HG03521 (cell line): ENCODE measurements around the gene VPS35L.
"Not testable (repeated sequence)": the region's sequence is repeated elsewhere in the genome, so short reads cannot be mapped to it uniquely, and the experiment has no call there.

Experiments
- ATAC-seq: cut with Tn5 transposase; IDR thresholded peaks from one replicate; pipeline ENCODE4 v1.9.1; 2021; ENCODE audit warnings: mild to moderate bottlenecking, moderate library complexity; ENCODE audit not compliant: unreplicated experiment

Gene VPS35L

DNA sequence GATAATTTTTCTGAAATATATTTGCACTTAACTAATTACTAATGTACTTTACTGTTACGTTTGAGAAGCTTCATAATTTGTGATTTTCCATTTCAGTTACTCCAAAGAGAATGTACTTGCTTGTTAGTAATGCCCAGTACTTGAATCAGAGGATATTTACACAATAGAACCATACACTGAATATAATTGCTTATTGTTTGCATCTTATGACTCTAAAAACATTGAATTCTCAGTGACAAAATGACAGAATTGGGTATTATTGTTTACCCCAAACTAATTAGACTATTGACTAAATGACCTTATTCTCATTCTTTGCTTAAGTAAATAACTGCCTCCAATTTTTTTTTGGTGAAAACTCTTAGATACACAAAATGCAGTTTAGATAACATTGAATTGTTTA is 22.9 kb upstream of the VPS35L start:
- no peak for ATAC-seq

GRCh38 chr16:19540241-19540970 is 15.1 kb upstream of the VPS35L start:
- no peak for ATAC-seq

DNA sequence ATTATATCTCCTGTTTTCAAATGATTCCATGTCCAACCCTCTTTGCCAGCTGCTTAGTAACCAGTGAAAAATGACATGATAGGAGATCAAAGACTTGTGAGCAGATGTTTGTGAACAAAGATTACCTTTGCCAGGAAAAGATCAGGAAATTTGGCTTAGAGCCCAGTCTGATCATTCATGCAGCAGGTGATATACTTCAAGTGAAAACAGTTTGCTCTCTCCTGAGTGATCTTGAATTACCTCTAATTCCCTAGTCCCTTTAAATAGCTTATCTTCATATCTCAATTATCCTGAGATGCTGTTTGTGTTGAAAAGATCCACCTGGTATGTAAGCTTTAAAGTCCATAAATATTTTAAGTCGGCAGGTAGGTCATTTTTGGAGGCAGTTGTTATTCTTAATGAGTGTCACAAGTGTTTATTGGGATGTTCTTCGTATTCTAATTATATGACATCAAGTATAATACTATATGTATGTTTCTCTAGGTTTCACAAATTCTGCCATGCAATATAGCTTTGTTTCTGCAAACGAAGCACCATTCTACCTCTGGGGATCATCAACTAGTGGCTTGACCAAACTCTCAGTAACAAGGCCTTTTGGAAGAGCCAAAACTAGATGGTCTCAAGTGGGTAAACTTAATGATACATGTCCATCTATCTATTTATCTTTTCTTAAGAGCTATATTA is 13.2 kb upstream of the VPS35L start:
- ATAC-seq = no peak

DNA sequence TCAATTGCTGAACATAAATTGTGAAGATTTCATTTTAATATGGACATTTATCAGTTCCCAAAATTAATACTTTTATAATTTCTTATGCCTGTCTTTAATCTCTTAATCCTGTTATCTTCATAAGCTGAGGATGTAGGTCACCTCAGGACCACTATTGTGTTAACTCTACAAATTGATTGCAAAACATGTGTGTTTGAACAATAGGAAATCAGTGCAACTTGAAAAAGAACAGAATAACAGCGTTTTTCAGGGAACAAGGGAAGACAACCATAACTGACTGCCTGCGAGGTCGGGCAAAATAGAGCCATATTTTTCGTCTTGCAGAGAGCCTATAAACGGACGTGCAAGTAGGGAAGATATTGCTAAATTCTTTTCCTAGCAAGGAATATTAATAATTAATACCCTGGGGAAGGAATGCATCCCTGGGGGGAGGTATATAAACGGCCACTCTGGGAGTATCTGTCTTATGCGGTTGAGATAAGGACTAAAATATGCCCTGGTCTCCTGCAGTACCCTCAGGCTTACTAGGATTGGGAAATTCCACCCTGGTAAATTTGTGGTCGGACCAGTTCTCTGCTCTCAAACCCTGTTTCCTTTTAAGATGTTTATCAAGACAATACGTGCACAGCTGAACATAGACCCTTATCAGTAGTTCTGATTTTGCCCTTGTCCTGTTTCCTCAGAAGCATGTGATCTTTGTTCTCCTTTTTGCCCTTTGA is 12.1 kb upstream of the VPS35L start:
- ATAC-seq = not testable (repeated sequence)

GRCh38 chr16:19548144-19548543 is 7.4 kb upstream of the VPS35L start:
- ATAC-seq = no peak

GRCh38 chr16:19549673-19550072 is 5.8 kb upstream of the VPS35L start:
- ATAC-seq = no peak

DNA sequence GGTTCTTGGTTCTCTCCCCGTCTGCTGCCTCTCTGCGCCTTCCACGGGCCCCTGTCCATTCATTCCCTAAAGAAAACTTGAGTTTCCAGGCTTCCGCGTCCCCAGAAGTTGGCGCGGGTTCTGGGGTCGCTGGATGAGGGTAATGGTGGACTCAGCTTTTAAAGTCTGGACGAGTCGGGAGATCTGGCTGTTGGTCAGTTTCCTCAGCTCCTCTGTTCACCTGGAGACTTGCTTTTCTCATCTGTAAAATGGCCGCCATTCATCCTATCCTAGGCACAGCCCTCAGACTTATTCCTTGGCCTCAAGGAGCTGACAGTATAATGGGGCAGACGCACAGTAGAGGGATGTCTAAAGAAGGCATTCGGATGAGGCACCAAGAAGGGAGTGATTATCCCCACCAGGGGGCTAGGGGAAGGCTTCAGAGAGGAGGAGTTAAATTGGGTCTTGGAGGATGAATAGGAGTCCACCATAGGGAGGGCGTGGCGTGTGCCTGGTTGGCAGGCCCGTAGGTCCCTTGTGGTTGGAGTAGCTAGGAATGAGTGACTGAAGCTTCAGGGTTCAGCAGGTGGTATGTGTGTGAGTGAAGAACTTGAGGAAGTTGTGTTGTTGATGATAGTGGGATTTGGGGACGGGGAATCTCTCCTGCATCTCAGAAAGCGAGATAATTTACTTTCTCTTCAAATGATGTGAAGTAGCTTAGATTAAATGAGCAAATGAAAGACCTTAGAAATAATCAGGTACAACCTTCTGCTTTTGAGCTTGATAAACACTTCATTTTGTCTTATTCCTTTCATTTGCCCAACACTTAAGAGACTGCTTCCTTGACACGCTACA is 652 bp downstream of the VPS35L start:
- no peak for ATAC-seq

DNA sequence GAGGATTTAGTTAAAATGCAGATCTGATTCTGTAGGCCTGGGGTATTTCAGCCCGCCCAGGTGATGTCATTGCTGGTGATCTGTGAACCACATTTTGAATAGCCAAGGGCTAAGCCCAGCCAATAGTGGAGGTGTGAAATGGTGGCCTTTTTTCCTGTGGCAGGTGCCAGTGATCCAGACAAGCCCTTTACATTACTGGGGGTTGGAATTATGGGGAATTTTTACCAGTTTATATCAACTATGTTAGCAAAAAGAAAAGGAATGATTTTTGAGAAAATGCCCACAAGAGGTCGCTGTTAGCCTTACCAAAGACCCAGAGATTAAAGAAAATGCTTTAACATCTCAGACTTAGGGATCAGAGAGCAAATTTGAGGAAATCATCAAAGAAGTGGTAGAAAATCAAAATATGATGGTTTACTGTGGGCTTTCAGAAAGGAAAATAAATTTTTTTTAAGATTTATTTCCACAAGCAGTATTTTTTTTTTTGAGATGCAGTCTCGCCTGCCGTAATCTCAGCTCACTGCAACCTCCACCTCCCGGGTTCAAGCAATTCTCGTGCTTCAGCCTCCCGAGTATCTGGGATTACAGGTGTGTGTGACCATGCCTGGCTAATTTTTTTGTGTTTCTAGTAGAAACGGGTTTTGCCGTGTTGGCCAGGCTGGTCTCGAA is 3.9 kb downstream of the VPS35L start:
- ATAC-seq = no peak

DNA sequence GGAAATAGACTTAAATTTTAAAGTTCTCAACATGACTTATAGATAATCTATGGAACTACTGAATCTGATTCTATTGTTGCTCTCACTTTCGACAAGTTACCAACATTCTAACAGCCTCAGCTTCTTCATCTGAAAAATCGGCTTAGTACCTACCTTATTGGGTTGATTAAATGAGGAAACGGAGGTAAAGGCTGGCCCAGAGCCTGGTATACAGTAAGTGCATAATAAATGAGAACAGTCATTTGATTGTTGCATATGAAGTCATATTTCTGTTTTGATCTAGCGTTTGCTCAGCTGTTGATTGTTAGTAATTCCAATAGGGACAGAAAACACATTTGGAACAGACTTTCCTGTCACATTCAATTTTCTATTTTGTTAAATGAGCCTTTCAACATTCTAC is 4.6 kb downstream of the VPS35L start:
- ATAC-seq = no peak

DNA sequence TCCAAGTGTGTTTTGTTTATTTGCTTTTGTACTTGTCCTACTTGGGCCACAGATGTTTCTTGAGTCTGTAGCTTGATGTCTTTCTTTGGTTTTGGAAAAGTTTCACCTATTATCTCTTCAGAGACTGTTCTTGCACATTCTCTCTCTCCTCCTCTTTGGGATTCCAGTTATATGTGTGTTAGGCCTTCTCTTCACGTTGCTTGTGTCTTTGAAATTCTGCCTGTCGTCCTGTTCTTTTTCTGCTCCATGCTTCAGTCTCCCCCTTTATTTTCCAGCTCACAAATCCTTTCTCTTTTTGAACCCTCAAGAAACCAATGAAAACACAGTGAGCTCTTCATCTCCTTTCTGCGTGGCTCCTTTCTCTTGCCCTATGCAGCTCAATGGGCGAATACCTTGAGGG is 7.9 kb downstream of the VPS35L start:
- ATAC-seq = no peak

- ATAC-seq = no peak
Measured at GRCh38 chr16:19566362-19566761, 10.9 kb downstream of the VPS35L start.

GRCh38 chr16:19567560-19567959 is 12.1 kb downstream of the VPS35L start:
- no peak for ATAC-seq

DNA sequence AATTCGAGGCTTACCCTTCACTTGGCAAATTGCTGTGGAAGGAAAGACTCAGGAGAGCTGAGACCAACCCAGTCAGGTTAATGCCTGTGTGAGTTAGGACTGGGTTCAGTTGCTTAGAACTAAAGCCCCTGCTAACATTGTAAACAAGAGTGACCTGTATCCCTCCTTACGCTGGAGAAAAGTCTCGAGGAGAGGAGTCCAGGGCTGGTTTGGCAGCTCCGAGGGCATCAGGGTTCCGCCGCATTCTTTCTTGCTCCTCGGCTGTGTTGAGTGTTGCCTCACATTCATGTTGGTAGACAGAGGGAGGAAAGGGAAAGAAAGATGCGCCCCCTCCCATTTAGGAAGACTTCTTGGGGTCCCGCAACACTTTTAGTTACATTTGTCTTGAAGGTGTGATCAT is 18.5 kb downstream of the VPS35L start:
- ATAC-seq = no peak

DNA sequence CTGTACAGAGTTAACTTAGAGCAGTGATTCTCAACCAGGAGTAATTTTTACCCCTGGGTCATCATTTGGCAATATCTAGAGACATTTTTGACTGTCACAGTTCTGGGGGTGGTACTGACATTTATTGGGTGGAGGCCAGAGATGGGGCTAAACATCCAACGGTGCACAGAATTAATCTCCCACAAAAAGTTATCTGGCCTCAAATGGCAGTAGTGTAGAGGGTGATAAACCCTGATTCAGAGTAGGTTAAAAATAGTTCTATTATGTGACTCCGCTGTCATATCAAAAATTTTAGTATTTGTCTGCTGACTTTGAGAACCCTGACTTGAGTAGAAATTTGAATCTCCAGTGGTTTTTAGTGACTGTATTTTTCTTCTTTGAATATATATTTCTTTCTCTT is 19.1 kb downstream of the VPS35L start:
- ATAC-seq = no peak

DNA sequence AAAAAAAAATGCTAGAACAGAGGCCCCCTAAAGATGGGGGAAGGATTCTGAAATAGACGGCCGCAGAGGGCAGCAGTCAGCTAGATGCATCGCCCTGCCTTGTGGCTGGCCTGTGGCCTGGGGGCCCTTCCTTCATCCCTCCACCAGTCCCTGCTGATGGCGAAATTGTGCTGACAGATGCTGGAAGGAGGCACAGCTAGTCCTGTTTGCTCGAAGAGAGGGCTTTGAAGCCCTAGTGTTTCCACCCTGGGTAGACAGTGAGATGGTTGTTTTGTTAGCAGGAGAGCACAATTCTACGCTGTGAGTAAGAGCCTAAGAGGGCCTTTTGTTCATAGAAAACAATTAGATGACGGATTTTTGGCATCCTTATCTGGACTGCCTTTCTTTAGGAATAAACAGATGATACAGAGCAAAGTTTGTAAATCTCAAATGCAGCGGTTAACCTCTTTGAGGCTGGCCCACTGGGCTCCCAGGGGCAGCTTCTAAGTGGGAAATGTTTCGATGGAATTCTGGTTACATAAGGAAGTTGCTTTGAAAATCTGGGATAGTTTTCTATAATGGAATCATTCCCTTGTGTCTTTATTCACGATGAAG is 23.0 kb downstream of the VPS35L start:
- no peak for ATAC-seq

DNA sequence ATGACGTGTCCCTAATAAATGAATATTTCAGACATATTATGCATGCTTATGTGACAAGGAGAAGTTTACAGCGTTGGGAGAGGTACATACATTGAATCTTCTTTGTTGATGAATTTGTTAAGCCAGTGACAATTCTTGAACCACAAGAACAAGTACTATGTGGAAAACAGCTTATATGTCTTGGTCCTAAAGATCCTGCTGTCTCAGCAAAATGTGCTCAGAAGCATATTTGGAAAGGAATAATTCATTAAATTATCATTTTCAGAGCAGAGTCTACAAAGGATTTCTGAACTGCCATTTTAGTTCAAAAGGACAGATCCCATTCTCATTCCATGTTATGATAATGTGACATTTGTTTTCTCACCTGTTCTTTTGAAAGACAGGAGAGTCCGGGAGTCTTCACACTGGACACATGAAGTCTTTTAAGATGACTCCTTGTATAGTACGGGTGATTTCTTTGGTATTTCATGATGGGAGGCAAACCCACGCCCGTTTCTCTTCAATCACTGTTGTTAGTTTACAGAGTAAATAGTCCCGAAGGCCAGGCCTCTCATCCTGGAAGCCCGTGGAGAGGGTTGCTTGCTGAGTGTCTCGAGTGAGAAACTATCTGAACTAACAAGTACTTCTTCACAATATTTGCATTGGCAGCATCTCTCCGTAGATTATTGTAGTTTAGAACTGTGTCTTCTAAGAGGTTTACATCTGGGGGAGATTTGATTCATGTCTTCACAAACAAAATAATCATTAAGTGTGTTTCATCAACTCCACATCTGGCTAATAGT is 26.7 kb downstream of the VPS35L start:
- no peak for ATAC-seq

DNA sequence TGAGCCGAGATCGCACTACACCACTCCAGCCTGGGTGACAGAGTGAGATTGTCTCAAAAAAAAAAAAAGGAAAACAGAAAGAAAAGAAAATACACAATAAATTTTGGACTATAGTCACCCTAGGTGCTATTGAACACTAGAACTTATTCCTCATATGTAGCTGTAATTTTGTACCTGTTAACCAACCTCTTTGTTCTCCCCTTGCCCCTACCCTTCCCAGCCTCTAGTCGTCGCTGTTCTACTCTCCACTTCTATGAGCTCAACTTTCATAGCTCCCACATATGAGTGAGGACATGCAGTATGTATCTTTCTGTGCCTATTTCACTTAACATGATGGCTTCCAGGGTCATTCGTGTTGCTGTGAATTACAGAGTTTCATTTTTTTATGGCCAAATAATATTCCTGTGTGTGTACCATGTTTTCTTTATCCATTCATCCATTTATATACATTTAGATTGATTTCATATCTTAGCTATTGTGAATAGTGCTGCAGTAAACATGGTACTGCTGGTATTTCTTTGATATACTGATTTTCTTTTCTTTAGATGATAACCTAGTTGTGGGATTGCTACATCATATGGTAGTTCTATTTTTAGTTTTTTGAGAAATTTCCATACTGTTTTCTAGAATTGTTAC is 28.3 kb downstream of the VPS35L start:
- no peak for ATAC-seq

DNA sequence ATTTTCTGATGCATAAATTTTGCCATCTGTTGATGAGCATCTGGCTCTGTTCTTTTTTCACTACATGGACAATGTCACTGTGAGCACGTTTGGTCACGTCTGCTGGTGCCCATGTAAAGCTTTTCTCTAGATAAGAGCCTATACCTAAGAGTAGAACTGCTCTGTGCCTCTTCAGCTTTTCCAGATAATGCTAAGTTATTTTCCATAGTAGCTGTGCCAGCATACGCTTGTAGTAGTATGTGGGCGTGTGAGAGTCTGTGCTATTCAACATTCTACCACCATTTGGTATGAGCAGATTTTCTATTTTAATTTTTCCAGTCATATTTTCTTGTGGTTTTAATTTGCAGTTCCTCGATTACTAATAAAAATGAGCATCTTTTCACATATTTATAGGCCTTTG is 33.2 kb downstream of the VPS35L start:
- no peak for ATAC-seq

GRCh38 chr16:19589106-19589505 is 33.6 kb downstream of the VPS35L start:
- ATAC-seq = no peak
